Immature natural killer cell (primary cell): ENCODE results near the gene ADAP1. TPM values are rescaled to one million over a fixed set of nuclear protein-coding genes. Genes with fewer than 3 reads are reported as not detected.
A peak's percentile ranks its signal among the peaks of the same experiment; 100 is the strongest.
"Not testable (repeated sequence)": the region's sequence is repeated elsewhere in the genome, so short reads cannot be mapped to it uniquely, and the experiment has no call there.

Source experiments
- DNase-seq, 3 donors: peaks; one replicate each; pipeline ENCODE4 v3.0.0; 2022; ENCODE audit warnings: mixed read lengths in 1 of 3
- H3K27ac Mint-ChIP-seq, 6 donors: one replicate each; pipeline ENCODE4 v1.8.0; 2020; ENCODE audit warnings: mixed read lengths in 6 of 6, mild to moderate bottlenecking in 5 of 6, inconsistent platforms in 4 of 6, moderate library complexity in 3 of 6
- H3K27me3 Mint-ChIP-seq, 3 donors: one replicate each; pipeline ENCODE4 v1.8.0; 2020 to 2021; ENCODE audit warnings: low read depth in 3 of 3, mild to moderate bottlenecking in 3 of 3, mixed read lengths in 3 of 3, moderate library complexity in 3 of 3, inconsistent platforms in 1 of 3
- H3K36me3 Mint-ChIP-seq, 3 donors: one replicate each; pipeline ENCODE4 v1.8.0; 2020; ENCODE audit warnings: mixed read lengths in 3 of 3, inconsistent platforms in 2 of 3, mild to moderate bottlenecking in 2 of 3
- H3K4me1 Mint-ChIP-seq, 2 donors: one replicate each; pipeline ENCODE4 v1.8.0; 2020; ENCODE audit warnings: inconsistent platforms in 2 of 2, mild to moderate bottlenecking in 2 of 2, mixed read lengths in 2 of 2, moderate library complexity in 1 of 2
- H3K4me3 Mint-ChIP-seq, 5 donors: one replicate each; pipeline ENCODE4 v1.8.0; 2020; ENCODE audit warnings: mild to moderate bottlenecking in 5 of 5, mixed read lengths in 5 of 5, inconsistent platforms in 3 of 5, moderate library complexity in 3 of 5
- H3K9me3 Mint-ChIP-seq, 6 donors: one replicate each; pipeline ENCODE4 v1.8.0; 2020; ENCODE audit warnings: mild to moderate bottlenecking in 6 of 6, mixed read lengths in 6 of 6, inconsistent platforms in 4 of 6, moderate library complexity in 3 of 6
- polyA plus RNA-seq, 3 donors: library from polyadenylated mRNA; unstranded; fragments of 300-500 nt; fragmentation: Illumina TruSeq; gene quantifications; one replicate each; pipeline ENCODE4 v1.2.3, GENCODE V29; 2021

Gene ADAP1
- polyA plus RNA-seq, 3 donors from 2014 or later = 49.7 to 72.1 (median 55.1) TPM

- H3K4me1 Mint-ChIP-seq = peaks cover 21% of the 10 kb centered on the region in 2 donors
- peaks cover 0 to 8% (median 0%) of the 10 kb centered on the region in 3 donors for H3K36me3 Mint-ChIP-seq
- DNase-seq = no peak
- H3K27me3 Mint-ChIP-seq = peaks cover 6 to 15% (median 9%) of the 10 kb centered on the region in 3 donors
- no peaks in the 10 kb centered on the region for H3K9me3 Mint-ChIP-seq
- H3K4me3 Mint-ChIP-seq = peak overlapping the region in 1 of 5 donors; percentile 14
- peak overlapping the region in 2 of 6 donors; percentile 38 to 57 for H3K27ac Mint-ChIP-seq
Observed at GRCh38 chr7:874031-874749, 80.3 kb downstream of the ADAP1 start.

- peaks cover 0 to 8% (median 0%) of the 10 kb centered on the region in 3 donors for H3K36me3 Mint-ChIP-seq
- peaks cover 17% of the 10 kb centered on the region in 2 donors for H3K4me1 Mint-ChIP-seq
- peak overlapping the region in 3 of 6 donors; percentile 38 to 53 (median 46) for H3K27ac Mint-ChIP-seq
- no peaks in the 10 kb centered on the region for H3K9me3 Mint-ChIP-seq
- peaks cover 6 to 15% (median 9%) of the 10 kb centered on the region in 3 donors for H3K27me3 Mint-ChIP-seq
- DNase-seq = peak; percentile 63 to 72 (median 69)
- no peak overlapping the region for H3K4me3 Mint-ChIP-seq
Observed at GRCh38 chr7:873367-874002, 81.0 kb downstream of the ADAP1 start.

- H3K36me3 Mint-ChIP-seq, H3K9me3 Mint-ChIP-seq, H3K4me3 Mint-ChIP-seq, H3K27me3 Mint-ChIP-seq, DNase-seq, H3K27ac Mint-ChIP-seq: not testable (repeated sequence)
- H3K4me1 Mint-ChIP-seq = peaks cover 10 to 12% of the 10 kb centered on the region in 2 donors
Observed at GRCh38 chr7:872685-873084, 81.8 kb downstream of the ADAP1 start.

- peaks cover 4 to 12% (median 4%) of the 10 kb centered on the region in 3 donors for H3K36me3 Mint-ChIP-seq
- no peak overlapping the region for H3K4me3 Mint-ChIP-seq
- H3K27me3 Mint-ChIP-seq = peaks cover 2 to 8% (median 3%) of the 10 kb centered on the region in 3 donors
- H3K27ac Mint-ChIP-seq = no peak overlapping the region
- no peak for DNase-seq
- H3K9me3 Mint-ChIP-seq = no peaks in the 10 kb centered on the region
- H3K4me1 Mint-ChIP-seq = peaks cover 9 to 10% of the 10 kb centered on the region in 2 donors
Observed at GRCh38 chr7:871900-872537, 82.5 kb downstream of the ADAP1 start.

- Mint-ChIP-seq H3K27me3 (peaks cover 0 to 3% (median 2%) of the 10 kb centered on the region in 3 donors), H3K27ac (peak overlapping the region in 1 of 6 donors; percentile 41), H3K9me3 (no peaks in the 10 kb centered on the region), H3K4me3 (no peak overlapping the region), H3K36me3 (peaks cover 8 to 27% (median 11%) of the 10 kb centered on the region in 3 donors), H3K4me1 (peaks cover 8 to 10% of the 10 kb centered on the region in 2 donors)
- no peak for DNase-seq
Observed at GRCh38 chr7:869348-869747, 85.1 kb downstream of the ADAP1 start.

GRCh38 chr7:868189-868486 is 86.3 kb downstream of the ADAP1 start:
- Mint-ChIP-seq H3K4me1 (peaks cover under 1 to 2% of the 10 kb centered on the region in 2 donors), H3K9me3 (no peaks in the 10 kb centered on the region), H3K36me3 (peaks cover 8 to 26% (median 18%) of the 10 kb centered on the region in 3 donors), H3K27me3 (peaks cover 0 to 3% (median 2%) of the 10 kb centered on the region in 3 donors), H3K4me3 (no peak overlapping the region), H3K27ac (no peak overlapping the region)
- no peak for DNase-seq

- H3K36me3 Mint-ChIP-seq = peaks cover 8 to 24% (median 19%) of the 10 kb centered on the region in 3 donors
- no peaks in the 10 kb centered on the region for H3K4me1 Mint-ChIP-seq
- no peak overlapping the region for H3K4me3 Mint-ChIP-seq
- H3K27ac Mint-ChIP-seq = no peak overlapping the region
- no peak for DNase-seq
- H3K9me3 Mint-ChIP-seq = no peaks in the 10 kb centered on the region
- peaks cover 0 to 3% (median 2%) of the 10 kb centered on the region in 3 donors for H3K27me3 Mint-ChIP-seq
Observed at GRCh38 chr7:867406-868188, 86.9 kb downstream of the ADAP1 start.

GRCh38 chr7:867001-867405 is 87.5 kb downstream of the ADAP1 start:
- H3K4me1 Mint-ChIP-seq = no peaks in the 10 kb centered on the region
- H3K27me3 Mint-ChIP-seq = peaks cover 0 to 2% (median 0%) of the 10 kb centered on the region in 3 donors
- H3K9me3 Mint-ChIP-seq = no peaks in the 10 kb centered on the region
- H3K4me3 Mint-ChIP-seq = no peak overlapping the region
- DNase-seq = no peak
- peaks cover 11 to 27% (median 25%) of the 10 kb centered on the region in 3 donors for H3K36me3 Mint-ChIP-seq
- no peak overlapping the region for H3K27ac Mint-ChIP-seq

GRCh38 chr7:865921-866320 is 88.6 kb downstream of the ADAP1 start:
- Mint-ChIP-seq H3K36me3 (peaks cover 21 to 38% (median 35%) of the 10 kb centered on the region in 3 donors), H3K4me1 (no peaks in the 10 kb centered on the region), H3K9me3 (no peaks in the 10 kb centered on the region), H3K27ac (no peak overlapping the region), H3K4me3 (no peak overlapping the region), H3K27me3 (no peaks in the 10 kb centered on the region)
- no peak for DNase-seq

- Mint-ChIP-seq H3K36me3 (peaks cover 35 to 56% (median 45%) of the 10 kb centered on the region in 3 donors), H3K4me1 (no peaks in the 10 kb centered on the region), H3K4me3 (no peak overlapping the region), H3K27me3 (peaks cover 0 to 2% (median 0%) of the 10 kb centered on the region in 3 donors), H3K27ac (no peak overlapping the region), H3K9me3 (no peaks in the 10 kb centered on the region)
- no peak for DNase-seq
Observed at GRCh38 chr7:863106-863505, 91.4 kb downstream of the ADAP1 start.

GRCh38 chr7:862157-862556 is 92.3 kb downstream of the ADAP1 start:
- Mint-ChIP-seq H3K36me3 (peaks cover 33 to 52% (median 43%) of the 10 kb centered on the region in 3 donors), H3K27me3 (peaks cover 0 to 2% (median 0%) of the 10 kb centered on the region in 3 donors), H3K4me1 (no peaks in the 10 kb centered on the region), H3K4me3 (no peak overlapping the region), H3K27ac (no peak overlapping the region), H3K9me3 (no peaks in the 10 kb centered on the region)
- no peak for DNase-seq

- Mint-ChIP-seq H3K36me3 (peaks cover 37 to 50% (median 43%) of the 10 kb centered on the region in 3 donors), H3K9me3 (no peaks in the 10 kb centered on the region), H3K27me3 (peaks cover 0 to 2% (median 0%) of the 10 kb centered on the region in 3 donors), H3K27ac (peak overlapping the region in 1 of 6 donors; percentile 70), H3K4me1 (no peaks in the 10 kb centered on the region), H3K4me3 (no peak overlapping the region)
- DNase-seq = no peak
Observed at GRCh38 chr7:861222-861621, 93.3 kb downstream of the ADAP1 start.

- H3K36me3 Mint-ChIP-seq = peaks cover 36 to 47% (median 43%) of the 10 kb centered on the region in 3 donors
- no peaks in the 10 kb centered on the region for H3K4me1 Mint-ChIP-seq
- no peaks in the 10 kb centered on the region for H3K9me3 Mint-ChIP-seq
- H3K4me3 Mint-ChIP-seq = no peak overlapping the region
- H3K27ac Mint-ChIP-seq = peak overlapping the region in 1 of 6 donors; percentile 33
- H3K27me3 Mint-ChIP-seq = peaks cover 0 to 2% (median 0%) of the 10 kb centered on the region in 3 donors
- no peak for DNase-seq
Observed at GRCh38 chr7:860149-860548, 94.3 kb downstream of the ADAP1 start.
